Measurements from ENCODE around the gene PTPRT.

- TF ChIP-seq CTCF (IDR thresholded peaks at IDR 0.05) (no peak), POLR2A (IDR thresholded peaks at IDR 0.05) (no peak)
Measured at GRCh38 chr20:42873259-42873658, 316.4 kb downstream of the PTPRT start.
